ENCODE results near the gene HHIP. TPM values are rescaled to one million over a fixed set of nuclear protein-coding genes. Genes with fewer than 3 reads are reported as not detected.

Gene HHIP
- total RNA-seq, 6 experiments from 2014 or later, result 0.09 to 1.1 (median 0.42) TPM

- Mint-ChIP-seq H3K9me3 (no peaks in the 10 kb centered on the region), H3K27me3 (ENCODE audit: insufficient read depth) (no peaks in the 10 kb centered on the region), H3K27ac (no peak overlapping the region), H3K36me3 (ENCODE audit: low read depth) (no peaks in the 10 kb centered on the region), H3K4me3 (no peak overlapping the region), H3K4me1 (ENCODE audit: low read depth) (peaks cover 5% of the 10 kb centered on the region)
- DNase-seq, result no peak
- TF ChIP-seq CTCF (IDR thresholded peaks at IDR 0.05), result no peak
Observed at GRCh38 chr4:144686921-144687320, 41.0 kb downstream of the HHIP start.

GRCh38 chr4:144687466-144687865 lies 41.5 kb downstream of the HHIP start:
- Mint-ChIP-seq H3K9me3 (no peaks in the 10 kb centered on the region), H3K4me3 (no peak overlapping the region), H3K36me3 (ENCODE audit: low read depth) (no peaks in the 10 kb centered on the region), H3K27me3 (ENCODE audit: insufficient read depth) (no peaks in the 10 kb centered on the region), H3K4me1 (ENCODE audit: low read depth) (no peaks in the 10 kb centered on the region; the same call in 1 of the 2 replicates), H3K27ac (no peak overlapping the region)
- DNase-seq, result no peak
- no peak for TF ChIP-seq CTCF (IDR thresholded peaks at IDR 0.05)

- H3K36me3 Mint-ChIP-seq (ENCODE audit: low read depth), result no peaks in the 10 kb centered on the region
- H3K27me3 Mint-ChIP-seq (ENCODE audit: insufficient read depth), result no peaks in the 10 kb centered on the region
- H3K4me1 Mint-ChIP-seq (ENCODE audit: low read depth), result no peaks in the 10 kb centered on the region
- no peak overlapping the region for H3K27ac Mint-ChIP-seq
- no peak for DNase-seq
- no peaks in the 10 kb centered on the region for H3K9me3 Mint-ChIP-seq
- no peak for TF ChIP-seq CTCF (IDR thresholded peaks at IDR 0.05)
- H3K4me3 Mint-ChIP-seq, result no peak overlapping the region
Observed at GRCh38 chr4:144688035-144688569, 42.1 kb downstream of the HHIP start.

- Mint-ChIP-seq H3K27ac (no peak overlapping the region), H3K9me3 (no peaks in the 10 kb centered on the region), H3K4me3 (no peak overlapping the region), H3K4me1 (ENCODE audit: low read depth) (no peaks in the 10 kb centered on the region), H3K36me3 (ENCODE audit: low read depth) (no peaks in the 10 kb centered on the region), H3K27me3 (ENCODE audit: insufficient read depth) (no peaks in the 10 kb centered on the region)
- no peak for DNase-seq
- TF ChIP-seq CTCF (IDR thresholded peaks at IDR 0.05), result no peak
Observed at GRCh38 chr4:144689125-144689524, 43.2 kb downstream of the HHIP start.

- Mint-ChIP-seq H3K4me1 (ENCODE audit: low read depth) (peaks cover 25% of the 10 kb centered on the region), H3K36me3 (ENCODE audit: low read depth) (no peaks in the 10 kb centered on the region), H3K4me3 (no peak overlapping the region), H3K9me3 (no peaks in the 10 kb centered on the region), H3K27ac (no peak overlapping the region), H3K27me3 (ENCODE audit: insufficient read depth) (no peaks in the 10 kb centered on the region; the same call in 1 of the 2 replicates)
- no peak for DNase-seq
- TF ChIP-seq CTCF (IDR thresholded peaks at IDR 0.05), result no peak
Observed at GRCh38 chr4:144695721-144696120, 49.8 kb downstream of the HHIP start.

- peaks cover 32% of the 10 kb centered on the region for H3K4me1 Mint-ChIP-seq (ENCODE audit: low read depth)
- no peak overlapping the region for H3K4me3 Mint-ChIP-seq
- H3K9me3 Mint-ChIP-seq, result no peaks in the 10 kb centered on the region
- H3K36me3 Mint-ChIP-seq (ENCODE audit: low read depth), result no peaks in the 10 kb centered on the region
- no peak overlapping the region for H3K27ac Mint-ChIP-seq
- no peaks in the 10 kb centered on the region; the same call in 1 of the 2 replicates for H3K27me3 Mint-ChIP-seq (ENCODE audit: insufficient read depth)
- no peak for DNase-seq
- TF ChIP-seq CTCF (IDR thresholded peaks at IDR 0.05), result no peak
Observed at GRCh38 chr4:144696376-144696775, 50.4 kb downstream of the HHIP start.
